ENCODE measurements around the gene SCN1B. TPM values are rescaled to one million over a fixed set of nuclear protein-coding genes. Genes with fewer than 3 reads are reported as not detected.
A peak's percentile ranks its signal among the peaks of the same experiment; 100 is the strongest.

SCN1B gene
- total and polyA plus RNA-seq, 2 of the 13 experiments (the other 11 are each of a cell fraction or from before 2014, with no cell fraction given), result 2.7 to 20.1 TPM

DNA sequence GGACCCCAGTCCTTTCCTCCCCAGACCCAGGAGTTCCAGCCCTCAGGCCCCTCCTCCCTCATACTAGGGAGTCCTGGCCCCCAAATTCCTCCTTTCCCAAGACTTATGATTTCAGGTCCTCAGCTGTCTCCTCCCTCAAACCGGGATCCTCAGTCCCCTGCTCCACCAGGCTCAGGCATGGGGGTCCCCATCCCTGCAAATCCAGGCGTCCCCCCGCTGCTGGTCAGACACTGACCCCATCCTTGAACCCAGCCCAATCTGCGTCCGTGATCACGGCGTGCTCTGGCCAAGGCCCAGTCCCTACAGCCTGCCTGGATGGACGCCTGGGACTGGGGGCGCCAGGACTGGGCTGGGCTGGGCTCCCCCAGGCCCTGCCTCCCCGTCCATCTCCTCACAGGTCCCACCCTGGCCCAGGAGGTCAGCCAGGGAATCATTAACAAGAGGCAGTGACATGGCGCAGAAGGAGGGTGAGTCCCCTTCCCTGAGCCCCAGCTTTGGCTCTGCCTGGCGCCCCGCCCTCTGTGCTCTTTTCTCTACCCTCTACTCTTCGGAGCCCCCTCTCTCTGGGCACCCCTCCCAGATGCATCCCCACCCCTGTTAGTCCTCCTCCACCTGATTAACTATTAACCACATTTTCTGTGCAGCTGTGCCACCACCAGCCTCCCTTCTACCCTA is 11.9 kb downstream of the SCN1B start:
- Histone ChIP-seq H3K36me3 (replicated peaks in 1 of 2; ENCODE audit: control insufficient read depth in 1 of 2, insufficient read depth in 2 of 2, low read length in 2 of 2) (peaks cover 6 to 13% of the 10 kb centered on the region in 2 experiments), H3K4me2 (ENCODE audit: low read depth, low read length) (peak overlapping the region; percentile 92), H3K4me1 (ENCODE audit: insufficient read depth, low read length) (peaks cover 69% of the 10 kb centered on the region), H3K9ac (ENCODE audit: insufficient read depth, low read depth, low read length) (peak overlapping the region; percentile 85), H3K79me2 (ENCODE audit: insufficient read depth, low read length) (peaks cover 46% of the 10 kb centered on the region), H3K27me3 (ENCODE audit: control insufficient read depth in 1 of 2, insufficient read depth in 2 of 2, low read length in 2 of 2) (no peaks in the 10 kb centered on the region), H3K9me3 (ENCODE audit: low read length) (no peaks in the 10 kb centered on the region), H2AFZ (ENCODE audit: low read length) (no peak overlapping the region), H3K27ac (ENCODE audit: extremely low read length, insufficient read depth, low read length) (peak overlapping the region; percentile 99), H4K20me1 (ENCODE audit: insufficient read depth, low read length) (peaks cover 42% of the 10 kb centered on the region), H3K4me3 (replicated peaks in 1 of 3; ENCODE audit: insufficient read depth in 1 of 3, low read depth in 2 of 3, low read length in 3 of 3) (peak overlapping the region; percentile 67 to 84 (median 73))
- ATAC-seq, result peak; percentile 69
- 3% methylated on average over 7 of the region's 14 CpGs for WGBS (ENCODE audit: low lambda C conversion rate)
- peak; percentile 84 for FAIRE-seq
- intact Hi-C loops (cut with micrococcal nuclease; ENCODE audit: unreplicated experiment), result loop anchor here (2.0 to 5.0 kb wide), 2 partner anchors 45 to 59 kb away; no protein-coding TSS in a partner anchor
- CTCF ChIA-PET (ENCODE audit: low intra/inter-chr PET ratio, low total read pairs), result no interaction called here
- POLR2A ChIA-PET, result interaction anchor here (0.9 to 3.8 kb wide), 8 partner anchors 11 to 46 kb away, joined by 3 to 15 read pairs (median 8); partner anchors contain the start of gene GRAMD1A
- no TSS peak for BruUV-seq (replicated peaks)
- DNase-seq (ENCODE audit: low spot score), result peak; percentile 89
- in situ Hi-C loops (cut with HindIII; ENCODE audit: extremely low pct_ligation_motif_present, low pct_unique_long_range_greater_than_20kb), result no loop called here
- TF ChIP-seq ZNF180 (CRISPR knock-in tag; IDR thresholded peaks at IDR 0.05; ENCODE audit: borderline replicate concordance, low read depth) (no peak), ZNF337 (CRISPR knock-in tag; IDR thresholded peaks at IDR 0.05; ENCODE audit: borderline replicate concordance, low read depth) (no peak), ZNF720 (CRISPR knock-in tag; IDR thresholded peaks at IDR 0.05) (no peak), SMAD3 (CRISPR knock-in tag; IDR thresholded peaks at IDR 0.05) (no peak), ZNF660 (CRISPR knock-in tag; IDR thresholded peaks at IDR 0.05; ENCODE audit: borderline replicate concordance, low read depth) (no peak), ZNF430 (CRISPR knock-in tag; IDR thresholded peaks at IDR 0.05) (peak; percentile 62; the same call in 1 of the 2 replicates), ZNF776 (CRISPR knock-in tag; IDR thresholded peaks at IDR 0.05) (no peak)
- TF ChIP-seq, protein P1, sequence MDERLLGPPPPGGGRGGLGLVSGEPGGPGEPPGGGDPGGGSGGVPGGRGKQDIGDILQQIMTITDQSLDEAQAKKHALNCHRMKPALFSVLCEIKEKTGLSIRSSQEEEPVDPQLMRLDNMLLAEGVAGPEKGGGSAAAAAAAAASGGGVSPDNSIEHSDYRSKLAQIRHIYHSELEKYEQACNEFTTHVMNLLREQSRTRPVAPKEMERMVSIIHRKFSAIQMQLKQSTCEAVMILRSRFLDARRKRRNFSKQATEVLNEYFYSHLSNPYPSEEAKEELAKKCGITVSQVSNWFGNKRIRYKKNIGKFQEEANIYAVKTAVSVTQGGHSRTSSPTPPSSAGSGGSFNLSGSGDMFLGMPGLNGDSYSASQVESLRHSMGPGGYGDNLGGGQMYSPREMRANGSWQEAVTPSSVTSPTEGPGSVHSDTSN (CRISPR knock-in tag; IDR thresholded peaks at IDR 0.05), result no peak
- TF ChIP-seq, protein P2, sequence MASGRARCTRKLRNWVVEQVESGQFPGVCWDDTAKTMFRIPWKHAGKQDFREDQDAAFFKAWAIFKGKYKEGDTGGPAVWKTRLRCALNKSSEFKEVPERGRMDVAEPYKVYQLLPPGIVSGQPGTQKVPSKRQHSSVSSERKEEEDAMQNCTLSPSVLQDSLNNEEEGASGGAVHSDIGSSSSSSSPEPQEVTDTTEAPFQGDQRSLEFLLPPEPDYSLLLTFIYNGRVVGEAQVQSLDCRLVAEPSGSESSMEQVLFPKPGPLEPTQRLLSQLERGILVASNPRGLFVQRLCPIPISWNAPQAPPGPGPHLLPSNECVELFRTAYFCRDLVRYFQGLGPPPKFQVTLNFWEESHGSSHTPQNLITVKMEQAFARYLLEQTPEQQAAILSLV (CRISPR knock-in tag; IDR thresholded peaks at IDR 0.05; ENCODE audit: borderline replicate concordance), result no peak
- TF ChIP-seq, protein P3, sequence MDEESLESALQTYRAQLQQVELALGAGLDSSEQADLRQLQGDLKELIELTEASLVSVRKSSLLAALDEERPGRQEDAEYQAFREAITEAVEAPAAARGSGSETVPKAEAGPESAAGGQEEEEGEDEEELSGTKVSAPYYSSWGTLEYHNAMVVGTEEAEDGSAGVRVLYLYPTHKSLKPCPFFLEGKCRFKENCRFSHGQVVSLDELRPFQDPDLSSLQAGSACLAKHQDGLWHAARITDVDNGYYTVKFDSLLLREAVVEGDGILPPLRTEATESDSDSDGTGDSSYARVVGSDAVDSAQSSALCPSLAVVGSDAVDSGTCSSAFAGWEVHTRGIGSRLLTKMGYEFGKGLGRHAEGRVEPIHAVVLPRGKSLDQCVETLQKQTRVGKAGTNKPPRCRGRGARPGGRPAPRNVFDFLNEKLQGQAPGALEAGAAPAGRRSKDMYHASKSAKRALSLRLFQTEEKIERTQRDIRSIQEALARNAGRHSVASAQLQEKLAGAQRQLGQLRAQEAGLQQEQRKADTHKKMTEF (CRISPR knock-in tag; IDR thresholded peaks at IDR 0.05), result peak; percentile 75
- TF ChIP-seq, protein P4, sequence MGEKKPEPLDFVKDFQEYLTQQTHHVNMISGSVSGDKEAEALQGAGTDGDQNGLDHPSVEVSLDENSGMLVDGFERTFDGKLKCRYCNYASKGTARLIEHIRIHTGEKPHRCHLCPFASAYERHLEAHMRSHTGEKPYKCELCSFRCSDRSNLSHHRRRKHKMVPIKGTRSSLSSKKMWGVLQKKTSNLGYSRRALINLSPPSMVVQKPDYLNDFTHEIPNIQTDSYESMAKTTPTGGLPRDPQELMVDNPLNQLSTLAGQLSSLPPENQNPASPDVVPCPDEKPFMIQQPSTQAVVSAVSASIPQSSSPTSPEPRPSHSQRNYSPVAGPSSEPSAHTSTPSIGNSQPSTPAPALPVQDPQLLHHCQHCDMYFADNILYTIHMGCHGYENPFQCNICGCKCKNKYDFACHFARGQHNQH (CRISPR knock-in tag; IDR thresholded peaks at IDR 0.05), result peak; percentile 52; the same call in 1 of the 2 replicates
- TF ChIP-seq, protein P5, sequence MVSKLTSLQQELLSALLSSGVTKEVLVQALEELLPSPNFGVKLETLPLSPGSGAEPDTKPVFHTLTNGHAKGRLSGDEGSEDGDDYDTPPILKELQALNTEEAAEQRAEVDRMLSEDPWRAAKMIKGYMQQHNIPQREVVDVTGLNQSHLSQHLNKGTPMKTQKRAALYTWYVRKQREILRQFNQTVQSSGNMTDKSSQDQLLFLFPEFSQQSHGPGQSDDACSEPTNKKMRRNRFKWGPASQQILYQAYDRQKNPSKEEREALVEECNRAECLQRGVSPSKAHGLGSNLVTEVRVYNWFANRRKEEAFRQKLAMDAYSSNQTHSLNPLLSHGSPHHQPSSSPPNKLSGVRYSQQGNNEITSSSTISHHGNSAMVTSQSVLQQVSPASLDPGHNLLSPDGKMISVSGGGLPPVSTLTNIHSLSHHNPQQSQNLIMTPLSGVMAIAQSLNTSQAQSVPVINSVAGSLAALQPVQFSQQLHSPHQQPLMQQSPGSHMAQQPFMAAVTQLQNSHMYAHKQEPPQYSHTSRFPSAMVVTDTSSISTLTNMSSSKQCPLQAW (CRISPR knock-in tag; IDR thresholded peaks at IDR 0.05), result peak; percentile 90; the same call in 1 of the 2 replicates
